Keratinocyte (primary cell): Measurements from ENCODE around the gene MICAL1.

Experiments used
- EZH2 ChIP-seq: IDR thresholded peaks from one replicate; pipeline ENCODE4 v1.6.1; 2012; ENCODE audit warnings: inconsistent platforms, mild to moderate bottlenecking, low read length, moderate library complexity
- TF ChIP-seq, protein P1 (sequence below), 3 experiments: IDR thresholded peaks in 1 of 3; conservative IDR thresholded peaks in 1 of 3; optimal IDR thresholded peaks in 1 of 3; 2 replicates in 2 of 3; 3 replicates in 1 of 3; pipeline versions ENCODE3 to v1.5.1; 2011; ENCODE audit warnings: low read length in 3 of 3, mild to moderate bottlenecking in 3 of 3, moderate library complexity in 2 of 3, control low read depth in 1 of 3, inconsistent platforms in 1 of 3; ENCODE audit not compliant: insufficient read depth in 2 of 3; ENCODE audit errors: extremely low read depth in 1 of 3

GRCh38 chr6:109455437-109456110 lies at the start of gene MICAL1:
- TF ChIP-seq, protein P1, sequence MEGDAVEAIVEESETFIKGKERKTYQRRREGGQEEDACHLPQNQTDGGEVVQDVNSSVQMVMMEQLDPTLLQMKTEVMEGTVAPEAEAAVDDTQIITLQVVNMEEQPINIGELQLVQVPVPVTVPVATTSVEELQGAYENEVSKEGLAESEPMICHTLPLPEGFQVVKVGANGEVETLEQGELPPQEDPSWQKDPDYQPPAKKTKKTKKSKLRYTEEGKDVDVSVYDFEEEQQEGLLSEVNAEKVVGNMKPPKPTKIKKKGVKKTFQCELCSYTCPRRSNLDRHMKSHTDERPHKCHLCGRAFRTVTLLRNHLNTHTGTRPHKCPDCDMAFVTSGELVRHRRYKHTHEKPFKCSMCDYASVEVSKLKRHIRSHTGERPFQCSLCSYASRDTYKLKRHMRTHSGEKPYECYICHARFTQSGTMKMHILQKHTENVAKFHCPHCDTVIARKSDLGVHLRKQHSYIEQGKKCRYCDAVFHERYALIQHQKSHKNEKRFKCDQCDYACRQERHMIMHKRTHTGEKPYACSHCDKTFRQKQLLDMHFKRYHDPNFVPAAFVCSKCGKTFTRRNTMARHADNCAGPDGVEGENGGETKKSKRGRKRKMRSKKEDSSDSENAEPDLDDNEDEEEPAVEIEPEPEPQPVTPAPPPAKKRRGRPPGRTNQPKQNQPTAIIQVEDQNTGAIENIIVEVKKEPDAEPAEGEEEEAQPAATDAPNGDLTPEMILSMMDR (optimal IDR thresholded peaks at IDR 0.05 in 1 of 3, IDR thresholded peaks at IDR 0.05 in 1 of 3, conservative IDR thresholded peaks at IDR 0.05 in 1 of 3; ENCODE audit: extremely low read depth in 1 of 3, insufficient read depth in 2 of 3, low read length in 3 of 3) = peak in 1 of 3 experiments; percentile 15
- TF ChIP-seq EZH2 = no peak
